ENCODE measurements around the gene PDLIM5.
A peak's percentile ranks its signal among the peaks of the same experiment; 100 is the strongest.

The PDLIM5 gene

DNA sequence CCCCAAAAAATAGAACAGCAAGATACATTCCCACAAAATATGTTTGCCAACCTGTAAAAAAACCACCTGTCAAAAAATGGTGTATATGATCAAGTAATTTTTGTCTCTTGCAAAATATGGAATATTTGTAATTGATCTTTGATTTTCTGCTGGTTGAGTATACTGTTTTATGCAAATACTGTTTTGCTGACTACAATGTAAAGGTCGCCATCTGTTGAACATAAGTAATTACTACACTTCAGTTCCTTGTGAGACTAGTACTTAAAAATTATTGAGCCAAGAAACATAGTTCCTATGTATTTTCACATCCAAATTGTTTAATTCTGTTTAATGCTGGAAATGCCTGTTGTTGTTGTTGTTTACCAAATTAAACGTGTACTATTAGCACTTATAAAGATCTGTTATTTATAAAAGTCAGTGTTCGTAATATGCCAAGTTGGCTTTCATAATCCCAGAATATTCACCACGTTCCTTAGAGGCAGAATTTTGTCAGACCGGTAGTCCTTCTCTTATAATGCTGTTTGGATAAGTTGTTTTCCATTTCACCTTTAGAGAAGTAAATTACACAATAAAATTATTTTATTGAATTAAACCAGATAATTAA is 144.2 kb downstream of the PDLIM5 start:
- peak; percentile 81 for ATAC-seq
- no peak for TF ChIP-seq OSR1 (CRISPR knock-in tag; IDR thresholded peaks at IDR 0.05)
- TF ChIP-seq SNAI2 (CRISPR knock-in tag; IDR thresholded peaks at IDR 0.05), result no peak
- TF ChIP-seq, protein P1, sequence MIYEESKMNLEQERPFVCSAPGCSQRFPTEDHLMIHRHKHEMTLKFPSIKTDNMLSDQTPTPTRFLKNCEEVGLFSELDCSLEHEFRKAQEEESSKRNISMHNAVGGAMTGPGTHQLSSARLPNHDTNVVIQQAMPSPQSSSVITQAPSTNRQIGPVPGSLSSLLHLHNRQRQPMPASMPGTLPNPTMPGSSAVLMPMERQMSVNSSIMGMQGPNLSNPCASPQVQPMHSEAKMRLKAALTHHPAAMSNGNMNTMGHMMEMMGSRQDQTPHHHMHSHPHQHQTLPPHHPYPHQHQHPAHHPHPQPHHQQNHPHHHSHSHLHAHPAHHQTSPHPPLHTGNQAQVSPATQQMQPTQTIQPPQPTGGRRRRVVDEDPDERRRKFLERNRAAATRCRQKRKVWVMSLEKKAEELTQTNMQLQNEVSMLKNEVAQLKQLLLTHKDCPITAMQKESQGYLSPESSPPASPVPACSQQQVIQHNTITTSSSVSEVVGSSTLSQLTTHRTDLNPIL (CRISPR knock-in tag; IDR thresholded peaks at IDR 0.05; ENCODE audit: low read depth), result no peak
- TF ChIP-seq TCF4 (CRISPR knock-in tag; IDR thresholded peaks at IDR 0.05; ENCODE audit: borderline replicate concordance), result no peak
- TF ChIP-seq RARB (CRISPR knock-in tag; IDR thresholded peaks at IDR 0.05), result no peak
- TF ChIP-seq, protein P2, sequence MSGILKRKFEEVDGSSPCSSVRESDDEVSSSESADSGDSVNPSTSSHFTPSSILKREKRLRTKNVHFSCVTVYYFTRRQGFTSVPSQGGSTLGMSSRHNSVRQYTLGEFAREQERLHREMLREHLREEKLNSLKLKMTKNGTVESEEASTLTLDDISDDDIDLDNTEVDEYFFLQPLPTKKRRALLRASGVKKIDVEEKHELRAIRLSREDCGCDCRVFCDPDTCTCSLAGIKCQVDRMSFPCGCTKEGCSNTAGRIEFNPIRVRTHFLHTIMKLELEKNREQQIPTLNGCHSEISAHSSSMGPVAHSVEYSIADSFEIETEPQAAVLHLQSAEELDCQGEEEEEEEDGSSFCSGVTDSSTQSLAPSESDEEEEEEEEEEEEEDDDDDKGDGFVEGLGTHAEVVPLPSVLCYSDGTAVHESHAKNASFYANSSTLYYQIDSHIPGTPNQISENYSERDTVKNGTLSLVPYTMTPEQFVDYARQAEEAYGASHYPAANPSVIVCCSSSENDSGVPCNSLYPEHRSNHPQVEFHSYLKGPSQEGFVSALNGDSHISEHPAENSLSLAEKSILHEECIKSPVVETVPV (CRISPR knock-in tag; IDR thresholded peaks at IDR 0.05), result no peak
- no peak for TF ChIP-seq ARNTL (CRISPR knock-in tag; IDR thresholded peaks at IDR 0.05; ENCODE audit: borderline replicate concordance, low read depth)
- no peak for TF ChIP-seq ZC3H10 (CRISPR knock-in tag; IDR thresholded peaks at IDR 0.05)
- TF ChIP-seq ZNF70 (CRISPR knock-in tag; IDR thresholded peaks at IDR 0.05), result no peak
- TF ChIP-seq ISL1 (CRISPR knock-in tag; IDR thresholded peaks at IDR 0.05), result no peak
- TF ChIP-seq, protein P3, sequence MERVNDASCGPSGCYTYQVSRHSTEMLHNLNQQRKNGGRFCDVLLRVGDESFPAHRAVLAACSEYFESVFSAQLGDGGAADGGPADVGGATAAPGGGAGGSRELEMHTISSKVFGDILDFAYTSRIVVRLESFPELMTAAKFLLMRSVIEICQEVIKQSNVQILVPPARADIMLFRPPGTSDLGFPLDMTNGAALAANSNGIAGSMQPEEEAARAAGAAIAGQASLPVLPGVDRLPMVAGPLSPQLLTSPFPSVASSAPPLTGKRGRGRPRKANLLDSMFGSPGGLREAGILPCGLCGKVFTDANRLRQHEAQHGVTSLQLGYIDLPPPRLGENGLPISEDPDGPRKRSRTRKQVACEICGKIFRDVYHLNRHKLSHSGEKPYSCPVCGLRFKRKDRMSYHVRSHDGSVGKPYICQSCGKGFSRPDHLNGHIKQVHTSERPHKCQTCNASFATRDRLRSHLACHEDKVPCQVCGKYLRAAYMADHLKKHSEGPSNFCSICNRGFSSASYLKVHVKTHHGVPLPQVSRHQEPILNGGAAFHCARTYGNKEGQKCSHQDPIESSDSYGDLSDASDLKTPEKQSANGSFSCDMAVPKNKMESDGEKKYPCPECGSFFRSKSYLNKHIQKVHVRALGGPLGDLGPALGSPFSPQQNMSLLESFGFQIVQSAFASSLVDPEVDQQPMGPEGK (CRISPR knock-in tag; IDR thresholded peaks at IDR 0.05; ENCODE audit: borderline replicate concordance), result no peak
- TF ChIP-seq PPARA (CRISPR knock-in tag; IDR thresholded peaks at IDR 0.05; ENCODE audit: borderline replicate concordance), result no peak
- no peak for TF ChIP-seq GLIS3 (CRISPR knock-in tag; IDR thresholded peaks at IDR 0.05)
- no peak for TF ChIP-seq ESRRG (CRISPR knock-in tag; IDR thresholded peaks at IDR 0.05)

DNA sequence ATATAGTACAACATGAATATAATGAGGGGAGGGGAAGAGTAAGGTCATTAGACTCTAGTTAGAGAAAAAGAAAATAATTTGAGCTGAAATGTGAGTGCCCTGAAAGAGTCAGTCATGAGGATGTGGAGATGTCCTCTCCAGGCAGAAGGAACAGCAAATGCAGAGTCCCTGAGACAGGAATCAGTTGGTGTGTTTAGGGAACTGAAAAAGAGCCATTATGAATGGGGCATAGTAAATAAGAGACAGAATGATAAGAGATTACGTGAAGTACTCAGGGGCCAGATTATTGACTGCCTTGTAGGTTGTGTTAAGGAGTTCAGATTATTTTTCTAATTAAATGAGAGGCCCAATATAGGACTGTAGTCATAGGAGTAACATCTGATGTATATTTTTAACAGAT is 147.0 kb downstream of the PDLIM5 start:
- TF ChIP-seq RARB (CRISPR knock-in tag; IDR thresholded peaks at IDR 0.05) (no peak), ISL1 (CRISPR knock-in tag; IDR thresholded peaks at IDR 0.05) (no peak), ZC3H10 (CRISPR knock-in tag; IDR thresholded peaks at IDR 0.05) (no peak), CSDC2 (CRISPR knock-in tag; IDR thresholded peaks at IDR 0.05) (no peak), ZNF565 (CRISPR knock-in tag; conservative IDR thresholded peaks at IDR 0.05; ENCODE audit: low read depth) (no peak), ZFP3 (CRISPR knock-in tag; IDR thresholded peaks at IDR 0.05) (no peak), ARNTL (CRISPR knock-in tag; IDR thresholded peaks at IDR 0.05; ENCODE audit: borderline replicate concordance, low read depth) (no peak), PPARA (CRISPR knock-in tag; IDR thresholded peaks at IDR 0.05; ENCODE audit: borderline replicate concordance) (no peak), OSR1 (CRISPR knock-in tag; IDR thresholded peaks at IDR 0.05) (no peak), ZNF70 (CRISPR knock-in tag; IDR thresholded peaks at IDR 0.05) (no peak), BACH2 (CRISPR knock-in tag; IDR thresholded peaks at IDR 0.05; ENCODE audit: borderline replicate concordance) (no peak), ZFP30 (CRISPR knock-in tag; IDR thresholded peaks at IDR 0.05) (no peak), SNAI2 (CRISPR knock-in tag; IDR thresholded peaks at IDR 0.05) (no peak), ESRRG (CRISPR knock-in tag; IDR thresholded peaks at IDR 0.05) (no peak), GLIS3 (CRISPR knock-in tag; IDR thresholded peaks at IDR 0.05) (no peak)
- TF ChIP-seq, protein P1 (CRISPR knock-in tag; IDR thresholded peaks at IDR 0.05; ENCODE audit: low read depth), result no peak
- TF ChIP-seq, protein P4, sequence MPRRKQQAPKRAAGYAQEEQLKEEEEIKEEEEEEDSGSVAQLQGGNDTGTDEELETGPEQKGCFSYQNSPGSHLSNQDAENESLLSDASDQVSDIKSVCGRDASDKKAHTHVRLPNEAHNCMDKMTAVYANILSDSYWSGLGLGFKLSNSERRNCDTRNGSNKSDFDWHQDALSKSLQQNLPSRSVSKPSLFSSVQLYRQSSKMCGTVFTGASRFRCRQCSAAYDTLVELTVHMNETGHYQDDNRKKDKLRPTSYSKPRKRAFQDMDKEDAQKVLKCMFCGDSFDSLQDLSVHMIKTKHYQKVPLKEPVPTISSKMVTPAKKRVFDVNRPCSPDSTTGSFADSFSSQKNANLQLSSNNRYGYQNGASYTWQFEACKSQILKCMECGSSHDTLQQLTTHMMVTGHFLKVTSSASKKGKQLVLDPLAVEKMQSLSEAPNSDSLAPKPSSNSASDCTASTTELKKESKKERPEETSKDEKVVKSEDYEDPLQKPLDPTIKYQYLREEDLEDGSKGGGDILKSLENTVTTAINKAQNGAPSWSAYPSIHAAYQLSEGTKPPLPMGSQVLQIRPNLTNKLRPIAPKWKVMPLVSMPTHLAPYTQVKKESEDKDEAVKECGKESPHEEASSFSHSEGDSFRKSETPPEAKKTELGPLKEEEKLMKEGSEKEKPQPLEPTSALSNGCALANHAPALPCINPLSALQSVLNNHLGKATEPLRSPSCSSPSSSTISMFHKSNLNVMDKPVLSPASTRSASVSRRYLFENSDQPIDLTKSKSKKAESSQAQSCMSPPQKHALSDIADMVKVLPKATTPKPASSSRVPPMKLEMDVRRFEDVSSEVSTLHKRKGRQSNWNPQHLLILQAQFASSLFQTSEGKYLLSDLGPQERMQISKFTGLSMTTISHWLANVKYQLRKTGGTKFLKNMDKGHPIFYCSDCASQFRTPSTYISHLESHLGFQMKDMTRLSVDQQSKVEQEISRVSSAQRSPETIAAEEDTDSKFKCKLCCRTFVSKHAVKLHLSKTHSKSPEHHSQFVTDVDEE (CRISPR knock-in tag; IDR thresholded peaks at IDR 0.05), result no peak
- TF ChIP-seq, protein P2 (CRISPR knock-in tag; IDR thresholded peaks at IDR 0.05), result no peak
- TF ChIP-seq, protein P5, sequence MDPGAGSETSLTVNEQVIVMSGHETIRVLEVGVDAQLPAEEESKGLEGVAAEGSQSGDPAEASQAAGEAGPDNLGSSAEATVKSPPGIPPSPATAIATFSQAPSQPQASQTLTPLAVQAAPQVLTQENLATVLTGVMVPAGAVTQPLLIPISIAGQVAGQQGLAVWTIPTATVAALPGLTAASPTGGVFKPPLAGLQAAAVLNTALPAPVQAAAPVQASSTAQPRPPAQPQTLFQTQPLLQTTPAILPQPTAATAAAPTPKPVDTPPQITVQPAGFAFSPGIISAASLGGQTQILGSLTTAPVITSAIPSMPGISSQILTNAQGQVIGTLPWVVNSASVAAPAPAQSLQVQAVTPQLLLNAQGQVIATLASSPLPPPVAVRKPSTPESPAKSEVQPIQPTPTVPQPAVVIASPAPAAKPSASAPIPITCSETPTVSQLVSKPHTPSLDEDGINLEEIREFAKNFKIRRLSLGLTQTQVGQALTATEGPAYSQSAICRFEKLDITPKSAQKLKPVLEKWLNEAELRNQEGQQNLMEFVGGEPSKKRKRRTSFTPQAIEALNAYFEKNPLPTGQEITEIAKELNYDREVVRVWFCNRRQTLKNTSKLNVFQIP (CRISPR knock-in tag; IDR thresholded peaks at IDR 0.05; ENCODE audit: borderline replicate concordance, low read depth), result no peak
- TF ChIP-seq, protein P3 (CRISPR knock-in tag; IDR thresholded peaks at IDR 0.05; ENCODE audit: borderline replicate concordance), result no peak
- ATAC-seq, result no peak

Data from SK-N-SH treated with all-trans-retinoic acid at 6 μM for 48 hours (cell line).